ENCODE measurements around the gene SVIL.

The SVIL gene

GRCh38 chr10:29636178-29636577 lies 1.4 kb upstream of the SVIL start:
- no peak for TF ChIP-seq EP300 (IDR thresholded peaks at IDR 0.05; ENCODE audit: borderline replicate concordance)

GRCh38 chr10:29635711-29636144 lies 957 bp upstream of the SVIL start:
- TF ChIP-seq YY1 (IDR thresholded peaks at IDR 0.05; ENCODE audit: low read depth) (no peak), TCF12 (IDR thresholded peaks at IDR 0.05; ENCODE audit: low read depth) (peak; percentile 63), NFIC (IDR thresholded peaks at IDR 0.05) (no peak), TEAD4 (IDR thresholded peaks at IDR 0.05) (peak; percentile 42; the same call in 1 of the 2 replicates)
- TF ChIP-seq, protein P1, sequence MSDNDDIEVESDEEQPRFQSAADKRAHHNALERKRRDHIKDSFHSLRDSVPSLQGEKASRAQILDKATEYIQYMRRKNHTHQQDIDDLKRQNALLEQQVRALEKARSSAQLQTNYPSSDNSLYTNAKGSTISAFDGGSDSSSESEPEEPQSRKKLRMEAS (IDR thresholded peaks at IDR 0.05) = 0 out of 2 replicates have a peak, but pooled peaks have one; percentile 14

- TF ChIP-seq USF1 (IDR thresholded peaks at IDR 0.05) = no peak
Measured at GRCh38 chr10:29634105-29634504, 666 bp downstream of the SVIL start.

DNA sequence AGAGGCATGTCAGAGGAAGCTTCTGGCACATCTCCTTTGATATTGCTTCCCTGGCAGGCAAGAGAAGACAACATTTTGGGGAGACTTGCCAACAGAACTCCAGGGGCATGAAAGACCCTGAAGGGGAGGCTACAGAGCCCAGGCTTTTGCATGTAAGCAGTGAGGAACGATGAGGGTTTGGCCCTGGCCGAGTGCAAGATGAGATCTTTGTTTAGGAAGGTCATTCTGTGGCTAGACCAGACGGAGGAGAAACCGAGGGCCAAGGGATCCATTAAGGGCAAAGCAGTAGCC lies 3.8 kb downstream of the SVIL start:
- no peak for TF ChIP-seq EGR1 (IDR thresholded peaks at IDR 0.05)
- 0 out of 2 replicates have a peak, but pooled peaks have one; percentile 1 for TF ChIP-seq NFIC (IDR thresholded peaks at IDR 0.05)

DNA sequence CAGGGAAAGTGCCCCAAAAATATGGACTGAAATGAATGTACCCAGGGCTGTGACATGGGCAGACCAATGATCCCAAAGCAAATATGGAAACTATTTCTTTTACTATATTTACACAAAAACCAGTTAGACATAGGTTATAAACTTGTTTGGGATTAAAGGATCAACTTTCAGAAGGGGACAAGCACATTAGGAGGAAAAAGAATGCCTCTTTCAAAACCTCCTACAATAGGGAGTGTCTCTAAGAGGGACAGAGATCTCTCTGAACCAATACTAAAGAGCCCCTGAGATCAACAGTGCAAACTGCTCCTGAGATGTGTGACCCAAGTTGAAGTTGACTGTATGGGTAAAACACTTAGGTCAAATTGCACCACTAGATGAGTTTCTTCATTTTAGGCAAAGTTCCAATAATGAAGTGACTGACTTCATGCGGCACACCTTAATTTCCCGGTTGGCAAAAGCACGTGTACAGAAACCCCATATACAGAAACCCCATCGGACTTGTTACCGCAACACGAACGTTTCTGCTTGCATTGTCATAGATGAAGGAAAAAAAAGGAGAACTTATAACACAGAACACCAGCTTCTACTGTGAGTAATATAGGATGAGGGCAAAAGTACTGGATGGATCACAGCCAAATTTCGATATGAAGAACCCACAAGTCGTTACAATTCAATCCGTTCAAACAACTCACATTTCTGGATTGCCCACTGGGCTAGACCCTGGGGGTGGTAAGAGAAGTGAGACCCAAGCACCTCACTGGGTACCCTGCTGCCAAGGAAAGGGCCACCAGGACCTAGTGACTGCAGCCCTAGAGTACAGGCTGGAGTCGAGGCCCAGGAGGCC lies 4.3 kb downstream of the SVIL start:
- TF ChIP-seq NFIC (IDR thresholded peaks at IDR 0.05) = 0 out of 2 replicates have a peak, but pooled peaks have one; percentile 13
- TF ChIP-seq TCF12 (IDR thresholded peaks at IDR 0.05; ENCODE audit: low read depth) = no peak
- TF ChIP-seq EGR1 (IDR thresholded peaks at IDR 0.05) = no peak
- TF ChIP-seq, protein P1 (IDR thresholded peaks at IDR 0.05) = peak; percentile 34; the same call in 1 of the 2 replicates

DNA sequence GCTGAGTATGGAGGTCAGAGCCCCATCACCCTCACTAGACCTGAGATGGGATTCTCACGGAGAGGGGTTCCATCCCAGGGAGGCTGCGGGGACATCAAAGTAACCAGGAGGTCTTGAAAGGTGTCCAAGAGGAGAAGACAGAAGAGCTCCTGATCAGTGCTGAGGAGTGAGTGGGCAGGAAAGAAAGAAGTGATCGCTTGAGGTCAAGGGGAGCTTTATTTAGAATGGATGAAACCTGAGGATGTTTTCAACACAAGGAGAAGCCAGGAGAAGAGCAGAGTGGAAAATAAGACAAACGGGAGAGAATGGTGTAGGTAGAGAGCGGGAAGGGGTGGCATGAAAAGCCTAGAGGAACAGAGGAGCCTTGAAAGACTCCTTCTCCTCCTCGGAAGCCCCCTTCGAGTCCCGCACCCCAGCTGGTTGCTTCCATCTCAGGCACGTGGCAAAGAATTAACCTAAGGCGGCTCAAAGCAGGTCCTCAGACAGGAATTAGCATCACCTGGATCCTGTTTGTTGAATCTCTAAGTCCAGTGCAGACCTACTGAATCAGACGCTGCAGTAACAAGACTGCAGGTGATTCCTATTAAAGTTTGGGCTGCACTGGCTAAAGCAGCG lies 5.8 kb downstream of the SVIL start:
- TF ChIP-seq RAD21 (IDR thresholded peaks at IDR 0.05; ENCODE audit: low read depth) = no peak
- no peak for TF ChIP-seq TCF12 (IDR thresholded peaks at IDR 0.05; ENCODE audit: low read depth)
- TF ChIP-seq EP300 (IDR thresholded peaks at IDR 0.05; ENCODE audit: borderline replicate concordance) = no peak
- TF ChIP-seq FOXM1 (IDR thresholded peaks at IDR 0.05; ENCODE audit: borderline replicate concordance, low read depth) = no peak
- TF ChIP-seq REST (IDR thresholded peaks at IDR 0.05; ENCODE audit: low read depth) = no peak
- no peak for TF ChIP-seq CEBPB (IDR thresholded peaks at IDR 0.05)
- TF ChIP-seq EGR1 (IDR thresholded peaks at IDR 0.05) = no peak
- TF ChIP-seq USF1 (IDR thresholded peaks at IDR 0.05) = no peak
- no peak for TF ChIP-seq TAF1 (IDR thresholded peaks at IDR 0.05; ENCODE audit: low read depth)
- TF ChIP-seq YY1 (IDR thresholded peaks at IDR 0.05; ENCODE audit: low read depth) = no peak
- TF ChIP-seq TEAD4 (IDR thresholded peaks at IDR 0.05) = no peak
- TF ChIP-seq, protein P1 (IDR thresholded peaks at IDR 0.05) = no peak
- no peak for TF ChIP-seq NFIC (IDR thresholded peaks at IDR 0.05)
- TF ChIP-seq CREB1 (IDR thresholded peaks at IDR 0.05; ENCODE audit: low read depth) = no peak
- no peak for TF ChIP-seq ZBTB7A (IDR thresholded peaks at IDR 0.05; ENCODE audit: low read depth)

- no peak for TF ChIP-seq USF1 (IDR thresholded peaks at IDR 0.05)
- TF ChIP-seq ZBTB7A (IDR thresholded peaks at IDR 0.05; ENCODE audit: low read depth) = no peak
- no peak for TF ChIP-seq YY1 (IDR thresholded peaks at IDR 0.05; ENCODE audit: low read depth)
- TF ChIP-seq TAF1 (IDR thresholded peaks at IDR 0.05; ENCODE audit: low read depth) = no peak
- no peak for TF ChIP-seq REST (IDR thresholded peaks at IDR 0.05; ENCODE audit: low read depth)
- no peak for TF ChIP-seq EP300 (IDR thresholded peaks at IDR 0.05; ENCODE audit: borderline replicate concordance)
Measured at GRCh38 chr10:29628311-29628710, 6.5 kb downstream of the SVIL start.
